GM21737 (cell line): Measurements from ENCODE around the gene WBP1L.
A peak's percentile ranks its signal among the peaks of the same experiment; 100 is the strongest.
"Not testable (repeated sequence)": the region's sequence is repeated elsewhere in the genome, so short reads cannot be mapped to it uniquely, and the experiment has no call there.

Experiments
- ATAC-seq: cut with Tn5 transposase; IDR thresholded peaks from one replicate; pipeline ENCODE4 v1.9.1; 2021; ENCODE audit warnings: mild to moderate bottlenecking, moderate library complexity; ENCODE audit not compliant: unreplicated experiment

WBP1L gene

DNA sequence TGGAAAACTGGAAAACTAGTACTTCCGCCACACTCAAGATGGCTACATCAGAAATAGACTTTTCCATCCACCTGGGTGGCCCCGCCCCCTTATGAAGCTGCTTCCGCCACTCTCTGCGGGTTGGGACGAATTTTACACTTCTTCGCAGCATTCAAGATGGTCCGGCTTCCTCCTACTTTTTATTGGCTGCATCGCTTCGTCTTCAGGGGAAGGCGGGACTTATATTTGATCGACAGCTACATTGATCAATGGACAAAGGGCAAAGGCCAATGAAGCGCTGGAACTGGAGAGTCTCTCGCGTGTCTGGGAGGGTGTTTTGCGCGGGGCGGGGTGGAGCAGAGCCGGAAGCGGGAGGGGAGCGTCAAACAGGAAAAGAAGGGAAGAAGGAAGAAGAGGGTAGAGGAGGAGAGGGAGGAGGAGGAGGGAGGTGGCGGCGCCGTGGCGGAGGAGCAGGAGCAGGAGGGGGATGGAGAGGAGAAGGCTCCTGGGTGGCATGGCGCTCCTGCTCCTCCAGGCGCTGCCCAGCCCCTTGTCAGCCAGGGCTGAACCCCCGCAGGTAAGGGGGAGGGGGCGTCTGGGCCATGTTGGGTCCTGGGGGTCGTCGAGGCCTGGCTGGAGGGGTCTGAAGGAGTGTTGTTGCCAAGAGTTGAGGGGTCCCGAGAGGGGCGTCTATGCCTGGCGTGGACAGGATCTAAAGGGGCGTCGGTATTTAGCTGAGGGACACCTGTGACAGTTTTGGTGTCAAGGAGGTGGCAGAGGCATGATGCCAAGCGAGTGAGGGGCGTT lies at the start of gene WBP1L:
WBP1L (plus strand) TSS at position 361 of the 786 bp plus-strand sequence; CDS start at position 467, 106 bp downstream.
- peak; percentile 98 for ATAC-seq

DNA sequence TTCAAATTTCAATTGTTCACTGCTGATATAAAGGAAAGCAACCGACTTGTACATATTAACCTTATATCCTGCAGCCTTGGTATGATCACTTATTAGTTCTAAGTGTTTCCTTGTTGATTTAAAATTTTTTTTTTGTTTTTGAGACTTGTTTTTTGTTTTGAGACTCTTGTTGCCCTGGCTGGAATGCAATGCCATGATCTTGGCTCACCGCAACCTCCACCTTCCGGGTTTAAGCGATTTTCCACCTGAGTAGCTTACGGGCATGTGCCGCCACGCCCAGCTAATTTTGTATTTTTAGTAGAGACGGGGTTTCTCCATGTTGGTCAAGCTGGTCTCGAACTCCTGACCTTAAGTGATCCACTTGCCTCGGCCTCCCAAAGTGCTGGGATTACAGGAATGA lies 48.3 kb upstream of the WBP1L start:
- ATAC-seq, result not testable (repeated sequence)

DNA sequence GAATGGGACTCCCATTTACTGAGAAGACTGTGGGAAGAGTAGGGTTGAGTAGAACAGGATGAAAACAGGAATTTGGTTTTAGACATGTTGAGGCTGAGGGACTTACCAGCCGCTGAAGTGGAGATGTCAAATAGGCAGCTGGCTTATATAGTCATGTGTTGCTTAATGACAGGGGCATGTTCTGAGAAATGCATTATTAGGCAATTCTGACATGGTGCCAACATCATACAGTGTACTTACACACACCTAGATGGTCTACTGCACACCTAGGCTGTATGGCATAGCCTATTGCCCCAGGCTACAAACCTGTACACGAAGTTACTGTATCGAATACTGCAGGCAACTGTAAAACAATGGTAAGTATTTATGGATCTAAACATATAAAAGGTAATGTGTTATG lies 47.0 kb upstream of the WBP1L start:
- ATAC-seq, result no peak

DNA sequence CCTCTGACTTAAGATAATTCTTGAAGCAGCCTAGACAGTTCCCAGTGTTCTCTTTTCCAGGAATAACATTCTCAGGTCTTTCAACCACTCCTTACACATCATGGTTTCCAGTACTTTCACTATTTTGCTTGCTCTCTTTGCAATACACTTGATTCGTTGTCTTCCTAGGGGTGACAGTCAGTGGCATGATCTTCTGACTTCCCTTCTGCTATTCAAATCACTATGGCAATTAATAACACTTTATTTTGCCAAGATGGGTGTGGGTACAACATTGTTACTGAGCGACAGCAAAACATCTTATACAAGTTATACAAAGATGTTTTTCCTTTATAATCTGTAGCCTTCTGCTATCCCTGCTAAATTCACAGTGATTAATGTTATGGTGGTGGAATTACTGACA lies 44.9 kb upstream of the WBP1L start:
- no peak for ATAC-seq

DNA sequence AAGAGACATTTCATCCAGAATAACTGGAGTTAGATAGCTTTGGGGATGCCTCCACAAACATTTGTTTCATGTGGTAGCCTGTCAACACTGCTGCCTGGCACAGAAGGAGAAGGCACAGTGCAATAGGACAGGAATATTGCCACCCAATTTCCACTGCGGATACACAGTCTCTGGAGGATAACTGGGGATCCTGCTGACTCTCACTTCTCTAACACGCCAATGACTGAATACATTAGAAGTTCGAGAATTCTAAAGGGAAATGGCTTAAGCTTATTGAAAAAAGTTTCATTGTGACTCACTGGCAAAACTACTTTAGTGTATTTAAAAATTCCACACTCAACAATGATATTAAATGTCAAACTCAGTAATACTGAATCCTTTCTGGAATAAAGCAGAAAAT lies 42.5 kb upstream of the WBP1L start:
- ATAC-seq, result no peak

DNA sequence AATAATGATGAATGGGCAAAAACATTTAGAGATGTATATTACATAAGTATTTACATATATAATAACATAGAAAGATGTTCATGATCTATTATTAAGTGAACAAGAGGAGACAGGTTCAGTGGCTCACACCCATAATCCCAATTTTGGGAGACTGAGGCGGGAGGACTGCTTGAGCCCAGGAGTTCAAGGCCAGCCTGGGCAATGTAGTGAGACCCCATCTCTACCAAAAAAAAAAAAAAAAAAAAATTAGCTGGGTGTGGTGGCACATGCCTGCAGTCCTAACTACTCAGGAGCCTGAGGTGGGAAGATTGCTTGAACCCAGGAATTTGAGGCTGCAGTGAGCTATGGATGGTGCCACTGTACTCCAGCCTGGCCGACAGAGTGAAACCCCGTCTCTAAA lies 42.0 kb upstream of the WBP1L start:
- no peak for ATAC-seq

DNA sequence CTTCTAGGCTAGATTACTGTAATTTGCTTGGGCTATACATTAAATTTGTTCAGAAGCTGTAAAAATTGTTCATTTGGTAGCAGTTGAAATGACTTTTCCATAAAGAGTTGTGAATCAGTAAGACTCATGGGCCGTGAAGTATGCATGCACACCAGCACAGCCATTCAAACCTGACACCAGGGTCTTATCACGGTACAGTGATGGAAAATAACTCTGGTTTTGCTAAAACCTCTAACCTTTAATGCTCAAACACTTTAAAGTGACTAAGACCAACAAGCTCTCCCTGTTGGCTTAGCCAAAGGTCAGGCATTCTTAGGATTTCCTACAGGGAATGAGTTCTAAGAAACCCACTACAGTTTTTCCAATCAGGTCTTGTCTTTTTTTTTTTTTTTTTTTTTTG lies 41.0 kb upstream of the WBP1L start:
- ATAC-seq, result no peak

DNA sequence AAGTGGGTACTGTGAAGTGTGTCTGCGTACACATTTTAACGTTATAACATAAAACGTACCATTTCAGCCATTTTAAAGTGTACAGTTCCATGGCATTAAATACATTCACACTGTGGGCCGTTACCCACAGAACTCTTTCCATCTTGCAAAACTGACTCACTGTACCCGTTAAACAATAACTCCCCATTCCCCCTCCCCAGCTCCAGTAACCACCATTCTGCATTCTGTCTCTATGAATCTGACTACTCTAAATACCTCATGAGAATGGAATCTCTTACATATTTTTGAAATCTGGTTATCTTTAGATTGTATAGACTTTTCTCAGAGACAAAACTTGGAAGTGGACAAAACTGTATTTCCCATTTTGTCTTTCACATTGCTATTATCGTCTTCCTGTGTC lies 38.8 kb upstream of the WBP1L start:
- no peak for ATAC-seq

DNA sequence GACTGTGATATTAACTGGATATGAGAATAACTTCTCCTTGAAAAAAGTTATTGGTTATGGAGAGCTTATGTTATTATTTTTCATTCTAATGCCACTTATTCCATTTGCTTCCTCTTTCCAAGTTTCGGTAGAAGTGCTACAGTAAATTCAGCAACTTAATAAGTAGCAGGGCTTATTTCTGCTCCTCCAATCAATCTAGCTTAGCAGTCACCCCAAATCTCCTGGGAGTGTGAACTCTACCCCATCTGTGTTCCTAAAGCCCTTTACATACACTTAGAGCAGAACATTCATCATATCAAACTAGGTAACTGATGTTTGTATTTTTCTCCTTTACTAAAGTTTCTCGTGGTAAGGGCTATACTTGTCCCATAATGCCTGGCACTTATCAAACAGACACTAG lies 38.2 kb upstream of the WBP1L start:
- no peak for ATAC-seq

DNA sequence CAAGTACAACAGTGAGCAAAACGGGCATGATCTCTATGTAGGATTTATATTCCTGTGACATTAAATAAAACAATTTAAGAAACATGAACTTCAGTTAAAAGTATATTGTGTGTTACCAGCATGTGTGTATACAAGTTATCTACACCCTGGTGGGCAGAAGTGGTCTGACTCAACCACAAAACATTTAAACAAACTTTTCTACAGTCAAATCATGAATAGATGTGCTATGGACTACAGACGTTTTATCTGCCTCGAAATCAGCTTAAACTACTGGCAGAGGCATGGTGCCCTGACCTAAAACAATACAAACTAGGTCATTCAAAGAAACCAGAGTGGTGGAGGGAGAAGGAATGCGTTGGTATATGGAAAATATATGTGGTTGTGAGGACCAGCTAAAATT lies 33.1 kb upstream of the WBP1L start:
- no peak for ATAC-seq

DNA sequence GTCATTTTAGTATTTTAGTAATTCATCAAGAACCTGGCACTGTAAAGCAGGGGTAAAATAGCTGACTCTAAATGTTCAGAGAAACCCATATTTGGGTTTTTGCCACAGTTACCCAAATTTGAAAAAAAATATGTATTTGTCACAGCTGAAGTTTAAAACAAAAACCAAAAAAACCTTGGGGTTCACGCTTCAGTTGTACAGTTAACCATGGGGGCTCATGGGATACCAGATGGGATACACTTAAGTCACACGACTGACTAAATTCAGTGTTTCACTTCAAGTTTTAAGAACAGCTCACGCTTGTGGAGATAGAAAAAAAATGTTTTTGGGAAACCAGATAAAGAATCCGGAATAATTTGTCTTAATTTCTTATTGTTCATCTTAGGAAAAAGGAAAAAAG lies 31.7 kb upstream of the WBP1L start:
- ATAC-seq, result no peak

DNA sequence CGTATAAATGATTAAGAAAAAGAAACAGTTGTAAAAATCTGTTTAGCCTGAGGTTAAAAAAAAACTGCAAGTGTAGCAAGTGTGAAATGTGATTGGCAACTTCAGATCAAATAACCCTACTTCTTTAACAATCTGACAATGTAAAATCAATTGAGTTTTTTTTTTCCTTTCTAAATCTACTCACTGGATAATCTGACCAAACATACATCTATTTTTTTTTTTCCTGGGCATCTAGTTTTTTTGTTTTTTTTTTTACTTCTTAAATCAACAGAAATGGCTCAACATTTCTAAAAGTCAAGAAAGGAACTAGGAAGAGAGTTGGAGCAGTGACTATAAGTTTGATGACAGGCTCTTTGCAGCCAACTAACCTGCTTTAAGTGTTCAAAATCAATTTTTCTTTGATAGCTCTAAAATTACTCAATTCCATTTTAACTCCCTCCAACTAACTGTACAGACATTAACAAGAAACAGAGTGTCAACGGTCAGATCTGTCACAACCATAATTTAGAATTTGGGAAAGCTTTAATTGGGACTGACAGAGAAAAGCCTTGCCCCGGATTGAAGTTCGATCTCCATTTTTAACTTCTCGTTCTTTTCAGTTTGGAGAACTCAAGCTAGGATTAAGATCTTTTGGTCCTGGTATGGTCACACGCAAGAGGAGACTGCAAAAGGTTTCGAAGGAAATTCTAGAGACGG lies 30.8 kb upstream of the WBP1L start:
- no peak for ATAC-seq

DNA sequence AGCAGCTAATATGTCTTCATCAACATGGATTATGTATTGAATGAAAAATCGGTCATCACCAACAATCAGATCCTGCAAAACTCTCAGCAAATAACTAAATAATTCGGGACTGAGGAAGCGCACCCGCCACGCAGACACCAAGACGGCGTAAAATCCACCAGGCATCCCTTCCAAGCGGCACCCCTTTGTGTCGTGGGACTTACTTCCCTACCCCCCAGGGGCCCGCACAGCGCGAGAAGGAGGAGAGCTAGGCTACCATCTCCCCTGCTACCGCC lies 30.3 kb upstream of the WBP1L start:
- ATAC-seq, result peak; percentile 41

DNA sequence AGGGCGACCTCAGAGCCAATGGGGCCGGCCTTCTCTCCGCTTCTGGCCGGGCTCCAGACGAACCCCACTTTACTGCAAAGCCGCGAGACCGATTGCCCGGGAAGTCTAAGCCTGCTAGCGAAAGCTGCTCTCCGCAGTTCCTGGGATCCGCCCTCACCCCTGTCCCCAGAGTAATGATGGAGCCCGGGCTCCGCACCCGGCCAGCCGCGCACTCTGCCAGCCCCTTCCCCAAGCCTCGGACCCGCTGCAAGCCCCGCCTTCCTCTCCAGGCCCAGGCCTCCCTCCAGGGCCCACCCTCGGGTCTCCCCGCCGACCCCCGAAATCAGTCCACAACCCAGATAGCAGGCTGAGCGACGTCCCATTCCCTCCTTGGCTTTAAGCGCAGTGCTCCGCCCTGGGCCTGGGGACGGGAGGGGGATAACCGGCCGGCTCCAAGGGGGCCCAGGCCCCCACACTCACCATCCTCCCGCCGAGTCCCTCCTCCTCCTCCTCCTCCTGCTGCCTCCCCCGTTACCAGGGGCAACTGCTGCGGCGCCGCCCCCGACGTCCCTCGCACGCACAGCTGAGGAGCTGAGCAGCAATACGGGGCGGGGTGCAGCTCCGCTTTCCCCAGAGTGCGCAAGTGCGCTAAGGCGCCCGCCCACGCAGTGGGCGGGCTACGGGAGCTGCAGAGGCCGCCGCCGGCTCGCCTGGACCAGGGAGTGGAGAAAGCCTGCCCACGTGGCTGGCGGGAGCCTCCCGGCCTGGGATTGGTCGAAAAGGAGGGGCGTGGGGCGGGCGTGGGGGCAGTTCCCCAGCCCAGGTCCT lies 29.7 kb upstream of the WBP1L start, which contains the start of gene ARL3:
ARL3 (minus strand) TSS at position 584 of the 807 bp plus-strand sequence; CDS start at position 462, 122 bp downstream.
- ATAC-seq, result peak; percentile 82

DNA sequence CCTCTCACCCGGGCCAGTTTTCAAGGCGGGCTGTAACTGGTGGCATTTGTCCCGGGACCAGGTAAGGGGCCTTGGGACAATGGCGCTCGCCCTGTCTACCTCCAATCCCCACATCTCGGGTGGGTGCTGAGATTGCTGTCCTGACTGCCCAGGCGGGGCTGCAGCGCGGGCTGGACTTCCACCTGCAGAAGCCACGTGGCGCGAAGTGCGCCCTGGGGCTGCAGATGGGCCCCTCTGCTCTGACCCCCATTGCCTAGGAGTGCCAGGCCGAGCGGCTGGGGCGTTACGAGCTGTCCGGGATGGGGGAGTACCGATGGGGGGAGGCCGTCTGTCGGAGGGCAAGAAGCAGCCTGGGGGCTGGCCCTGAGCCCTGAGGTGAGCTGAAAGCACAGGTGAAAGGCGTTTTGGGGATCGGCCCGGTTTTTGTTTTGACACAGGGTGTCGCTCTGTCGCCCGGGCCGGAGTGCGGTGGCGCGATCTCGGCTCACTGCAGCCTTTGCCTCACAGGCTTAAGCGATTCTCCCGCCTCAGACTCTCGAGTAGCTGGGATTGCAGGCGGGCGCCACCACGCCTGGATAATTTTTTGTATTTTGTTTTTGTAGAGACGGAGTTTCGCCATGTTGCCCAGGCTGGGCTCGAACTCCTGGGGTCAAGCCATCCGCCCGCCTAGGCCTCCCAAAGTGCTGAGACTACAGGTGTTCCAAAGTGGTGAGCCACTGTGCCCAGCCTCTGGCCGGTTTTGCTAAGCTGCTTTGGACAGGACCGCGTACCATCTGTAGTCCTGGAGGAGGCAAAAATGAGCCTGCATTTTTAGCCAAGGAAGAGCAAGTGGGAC lies 28.9 kb upstream of the WBP1L start, which contains the start of gene SFXN2:
SFXN2 (plus strand) TSS at position 16 of the 835 bp plus-strand sequence. CDS start 12,001 bp downstream, outside the sequence.
- ATAC-seq, result peak; percentile 23

DNA sequence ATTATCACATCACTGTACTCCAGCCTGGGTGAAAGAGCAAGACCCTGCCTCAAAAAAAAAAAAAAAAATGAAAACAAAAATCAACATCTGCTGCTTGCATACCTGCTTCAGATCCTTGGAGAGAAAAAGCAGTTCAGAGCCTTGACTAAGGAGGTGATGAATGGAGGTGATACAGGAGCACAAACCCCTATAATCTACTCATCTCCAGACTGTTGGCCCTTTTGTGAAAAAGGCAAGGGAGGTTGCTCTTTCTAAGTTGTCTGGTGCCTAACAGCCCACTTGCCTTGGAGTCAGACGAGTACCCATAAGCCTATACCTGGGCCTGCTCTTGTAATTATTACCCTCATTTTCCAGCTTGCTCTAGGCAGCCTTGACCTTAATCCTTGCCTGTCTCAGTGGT lies 27.9 kb upstream of the WBP1L start:
- no peak for ATAC-seq

DNA sequence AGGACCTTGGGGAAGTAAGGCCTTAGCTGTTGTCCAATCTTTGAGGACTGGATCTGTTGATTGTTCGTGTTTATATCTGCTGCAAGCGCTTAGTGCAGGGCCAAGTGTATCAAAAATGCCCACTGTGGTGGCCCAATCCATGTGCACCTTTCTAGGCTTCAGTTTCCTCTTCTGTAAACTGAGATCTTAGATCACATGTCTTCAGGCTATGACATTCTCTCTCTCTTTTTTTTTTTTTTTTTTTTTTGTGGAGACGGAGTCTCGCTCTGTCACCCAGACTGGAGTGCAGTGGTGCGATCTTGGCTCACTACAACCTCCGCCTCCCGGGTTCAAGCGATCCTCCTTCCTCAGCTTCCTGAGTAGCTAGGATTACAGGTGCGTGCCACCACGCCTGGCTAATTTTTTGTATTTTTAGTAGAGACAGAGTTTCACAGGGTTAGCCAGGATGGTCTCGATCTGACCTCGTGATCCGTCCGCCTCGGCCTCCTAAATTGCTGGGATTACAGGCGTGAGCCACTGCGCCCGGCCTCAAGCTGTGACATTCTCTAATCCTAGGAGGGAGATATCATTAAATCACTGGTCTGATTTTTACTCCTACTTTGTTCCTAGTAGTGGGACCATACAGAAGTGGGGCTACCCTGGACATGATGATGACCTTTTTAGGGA lies 26.7 kb upstream of the WBP1L start:
- ATAC-seq, result not testable (repeated sequence)

DNA sequence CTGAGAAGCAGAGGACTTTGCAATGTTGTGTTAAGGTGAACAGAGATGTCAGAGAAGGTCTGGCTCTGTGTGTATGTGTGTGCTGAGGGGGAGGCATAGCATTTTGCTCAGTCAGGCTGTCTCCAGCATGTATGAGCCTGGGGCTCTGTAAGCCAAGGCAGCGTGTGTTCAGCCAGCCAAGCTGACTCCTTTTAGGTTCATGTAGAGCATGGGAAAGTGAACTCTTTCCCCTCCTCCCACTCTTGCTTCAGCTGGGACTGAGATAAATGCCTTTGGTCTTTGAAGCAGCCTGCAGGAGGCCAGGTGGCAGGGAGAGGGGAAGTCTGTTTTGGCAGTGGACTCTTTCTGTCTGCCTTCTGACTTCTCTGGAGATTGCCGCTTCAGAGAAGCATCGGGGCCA lies 25.5 kb upstream of the WBP1L start:
- ATAC-seq, result no peak

DNA sequence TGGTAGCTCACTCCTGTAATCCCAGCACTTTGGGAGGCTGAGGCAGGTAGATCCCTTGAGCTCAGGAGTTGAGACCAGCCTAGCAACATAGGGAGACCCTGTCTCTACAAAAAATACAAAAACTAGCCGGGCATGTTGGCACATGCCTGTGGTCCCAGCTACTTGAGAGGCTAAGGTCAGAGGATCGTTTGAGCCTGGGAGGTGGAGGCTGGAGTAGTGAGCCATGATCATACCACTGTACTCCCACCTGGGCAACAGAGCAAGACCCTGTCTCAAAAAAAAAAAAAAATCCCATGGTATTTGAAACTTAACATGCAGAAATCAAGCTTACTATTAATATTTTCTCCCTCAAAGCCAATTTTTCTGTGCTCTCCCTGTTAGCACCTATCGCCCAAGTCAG lies 23.4 kb upstream of the WBP1L start:
- no peak for ATAC-seq

DNA sequence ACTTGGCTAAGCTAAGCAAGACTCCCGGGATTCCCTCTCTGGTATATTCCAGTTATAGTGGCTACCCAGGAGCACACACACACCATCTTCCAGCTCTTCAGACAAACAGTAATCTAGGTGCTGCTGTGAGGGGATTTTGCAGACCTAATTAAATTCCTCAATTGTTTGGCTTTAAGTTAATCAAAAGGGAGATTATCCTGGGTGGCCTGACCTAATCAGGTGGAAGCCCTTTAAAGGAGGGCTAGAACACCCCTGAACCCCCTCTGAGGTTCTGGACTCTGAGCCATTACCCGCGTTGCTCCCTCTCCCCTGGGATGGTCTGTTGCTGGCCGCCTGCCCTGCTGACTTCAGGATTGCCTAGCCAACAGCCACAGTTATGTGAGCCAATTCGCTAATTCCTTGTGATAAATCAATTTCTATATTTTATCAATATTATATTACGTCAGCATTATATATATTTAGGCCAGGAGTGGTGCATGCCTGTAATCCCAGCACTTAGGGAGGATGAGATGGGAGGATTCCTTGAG lies 22.9 kb upstream of the WBP1L start:
- ATAC-seq, result no peak
